ENCODE results near the gene LPP. TPM values are rescaled to one million over a fixed set of nuclear protein-coding genes. Genes with fewer than 3 reads are reported as not detected.

LPP gene
- total RNA-seq, 2 donors from 2014 or later, result 170 to 246 TPM

- no peaks in the 10 kb centered on the region for H3K27me3 ChIP-seq
- no peak overlapping the region for H3K27ac ChIP-seq
- no peaks in the 10 kb centered on the region for H3K36me3 ChIP-seq
- no peak for TF ChIP-seq CTCF (IDR thresholded peaks at IDR 0.05)
- no peaks in the 10 kb centered on the region for H3K9me3 ChIP-seq
- H3K9ac ChIP-seq (ENCODE audit: low read depth in 2 of 2, low read length in 2 of 2), result no peak overlapping the region
- no peak for DNase-seq
- no peaks in the 10 kb centered on the region for H3K4me1 ChIP-seq
- H3K4me3 ChIP-seq, result no peak overlapping the region
- intact Hi-C loops (cut with DNase I), result no loop called here
Measured at GRCh38 chr3:188740010-188740409, 586.1 kb downstream of the LPP start.

DNA sequence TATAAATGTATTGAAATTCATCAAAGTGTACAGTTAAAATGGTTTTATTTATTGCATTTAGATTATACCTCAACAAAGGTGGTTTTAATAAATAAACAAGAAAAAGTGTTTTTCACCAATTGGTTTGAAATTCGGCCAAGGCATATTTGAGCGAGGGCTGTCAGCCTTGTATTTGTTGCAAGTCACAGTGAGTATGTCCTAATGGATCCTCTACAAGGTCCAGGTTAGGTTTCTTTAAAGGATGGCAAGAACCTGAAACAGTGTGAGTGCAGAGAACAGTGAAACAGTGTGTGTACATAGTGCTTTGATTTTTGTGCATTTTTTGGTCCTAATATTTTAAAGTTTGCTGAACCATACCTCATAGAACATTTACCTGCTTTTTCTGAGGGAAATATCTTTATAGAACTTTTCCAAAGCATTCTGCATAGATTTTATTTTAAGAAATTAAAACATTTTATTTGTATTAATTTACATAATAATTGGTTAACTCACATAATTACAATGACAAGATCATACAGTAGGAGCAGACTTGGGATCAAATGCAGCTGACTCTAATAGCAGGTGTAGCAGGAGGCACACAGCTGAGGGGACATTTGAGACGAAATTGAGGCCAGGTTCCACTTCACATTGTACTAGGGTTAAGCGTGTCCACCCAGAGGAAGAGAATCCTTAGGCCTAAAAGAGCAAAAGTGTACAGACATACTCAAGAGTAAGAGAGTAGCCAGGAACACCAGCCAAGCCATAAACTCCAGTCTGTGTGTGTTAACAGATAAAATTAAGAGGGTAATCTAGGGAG, 589.0 kb downstream of the LPP start:
- TF ChIP-seq CTCF (IDR thresholded peaks at IDR 0.05), result no peak
- no peak for DNase-seq
- no peaks in the 10 kb centered on the region for H3K36me3 ChIP-seq
- H3K4me1 ChIP-seq, result no peaks in the 10 kb centered on the region
- H3K27ac ChIP-seq, result no peak overlapping the region
- H3K4me3 ChIP-seq, result no peak overlapping the region
- H3K9ac ChIP-seq (ENCODE audit: low read depth in 2 of 2, low read length in 2 of 2), result no peak overlapping the region
- intact Hi-C loops (cut with DNase I), result no loop called here
- H3K27me3 ChIP-seq, result no peaks in the 10 kb centered on the region
- H3K9me3 ChIP-seq, result no peaks in the 10 kb centered on the region

DNA sequence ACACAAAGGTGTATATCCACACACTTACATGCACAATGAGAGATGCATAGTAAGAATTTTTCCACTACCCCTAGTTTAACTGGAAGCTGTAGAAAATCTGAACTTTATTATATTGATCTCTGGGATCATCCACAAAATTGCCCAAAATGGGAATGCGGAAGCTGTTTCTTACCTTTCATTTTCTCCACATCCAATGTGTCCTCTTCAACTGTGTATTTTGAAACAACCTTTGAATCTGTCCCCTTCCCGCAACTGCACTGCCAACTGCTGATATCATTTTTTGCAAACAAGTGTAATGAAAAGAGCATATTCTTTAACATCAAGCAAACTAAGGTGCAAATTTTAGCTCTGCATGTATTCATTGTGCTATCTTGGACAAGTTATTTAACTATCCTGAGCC, 590.2 kb downstream of the LPP start:
- intact Hi-C loops (cut with DNase I), result no loop called here
- no peak overlapping the region for H3K4me3 ChIP-seq
- no peaks in the 10 kb centered on the region for H3K27me3 ChIP-seq
- no peaks in the 10 kb centered on the region for H3K36me3 ChIP-seq
- H3K9me3 ChIP-seq, result no peaks in the 10 kb centered on the region
- DNase-seq, result no peak
- H3K4me1 ChIP-seq, result no peaks in the 10 kb centered on the region
- H3K9ac ChIP-seq (ENCODE audit: low read depth in 2 of 2, low read length in 2 of 2), result no peak overlapping the region
- H3K27ac ChIP-seq, result no peak overlapping the region
- no peak for TF ChIP-seq CTCF (IDR thresholded peaks at IDR 0.05)

DNA sequence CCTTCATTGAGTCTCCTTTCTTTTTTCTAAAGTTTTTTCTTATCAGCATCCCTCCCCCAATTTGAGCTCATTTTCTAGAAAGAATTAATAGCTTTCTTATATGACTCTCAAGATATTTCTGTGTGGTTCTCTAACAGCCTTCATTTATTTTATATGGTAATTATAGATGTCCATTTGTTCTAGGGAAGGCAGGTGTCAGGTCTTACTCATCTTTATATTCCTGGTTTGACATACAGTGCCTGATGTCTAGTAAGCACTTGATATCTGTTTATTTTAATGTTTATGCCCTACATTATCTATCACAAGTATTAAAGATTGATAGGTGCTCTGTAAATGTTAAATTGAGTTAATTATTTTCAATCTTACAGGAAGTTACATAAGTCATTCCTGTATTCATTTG, 591.1 kb downstream of the LPP start:
- no peak for TF ChIP-seq CTCF (IDR thresholded peaks at IDR 0.05)
- intact Hi-C loops (cut with DNase I), result no loop called here

GRCh38 chr3:188746291-188746783, 592.4 kb downstream of the LPP start:
- Histone ChIP-seq H3K36me3 (no peaks in the 10 kb centered on the region), H3K9ac (ENCODE audit: low read depth in 2 of 2, low read length in 2 of 2) (no peak overlapping the region), H3K27me3 (no peaks in the 10 kb centered on the region), H3K4me3 (no peak overlapping the region), H3K4me1 (no peaks in the 10 kb centered on the region), H3K9me3 (no peaks in the 10 kb centered on the region), H3K27ac (no peak overlapping the region)
- intact Hi-C loops (cut with DNase I), result no loop called here
- DNase-seq, result no peak
- no peak for TF ChIP-seq CTCF (IDR thresholded peaks at IDR 0.05)

More for the DNA sequence above, 591.1 kb downstream of the LPP start:
- no peaks in the 10 kb centered on the region for H3K4me1 ChIP-seq
- H3K27me3 ChIP-seq, result no peaks in the 10 kb centered on the region
- DNase-seq, result no peak
- no peak overlapping the region for H3K9ac ChIP-seq (ENCODE audit: low read depth in 2 of 2, low read length in 2 of 2)
- H3K4me3 ChIP-seq, result no peak overlapping the region
- H3K27ac ChIP-seq, result no peak overlapping the region
- H3K36me3 ChIP-seq, result no peaks in the 10 kb centered on the region
- no peaks in the 10 kb centered on the region for H3K9me3 ChIP-seq

All from colonic mucosa (tissue), 4 donors.